B cell (primary cell): ENCODE results near the gene SLC35G2. TPM values are rescaled to one million over a fixed set of nuclear protein-coding genes. Genes with fewer than 3 reads are reported as not detected.

ENCODE experiments used
- ATAC-seq: fragments of 200-7000 bp; cut with Tn5 transposase; one replicate; pipeline ENCODE4 v1.10.0; 2021; ENCODE audit warnings: low read depth, mild to moderate bottlenecking, moderate number of reproducible peaks, moderate library complexity
- CTCF ChIA-PET: fragments of 350-600 bp; sonication (Branson Sonifier 250); formaldehyde crosslinking; loops from one replicate; lab custom pipeline; 2021; ENCODE audit warnings: antibody characterized with exemption, inconsistent platforms; lab: Charles Lee
- POLR2A ChIA-PET: fragments of 350-600 bp; sonication (Branson Sonifier 250); formaldehyde crosslinking; loops from one replicate; lab custom pipeline; 2021; ENCODE audit warnings: antibody characterized with exemption; lab: Charles Lee
- DNase-seq: peaks from one replicate; pipeline ENCODE4 v3.0.0; 2013
- H2AFZ ChIP-seq: 2 replicates; pipeline ENCODE4 v1.6.1; 2012; ENCODE audit warnings: mild to moderate bottlenecking, low read depth, low read length; ENCODE audit not compliant: insufficient read depth, poor library complexity, severe bottlenecking
- H3K27ac ChIP-seq, 2 donors: 1 replicate in 1 of 2; 2 replicates in 1 of 2; pipeline ENCODE4 v1.5.1; 2012 to 2013; ENCODE audit warnings: low read length in 2 of 2, mild to moderate bottlenecking in 2 of 2, moderate library complexity in 1 of 2
- H3K27me3 ChIP-seq, 4 experiments: fragments of 200-600 bp in 1 of 4; sonication (generic) in 1 of 4; replicated peaks in 1 of 4; 1 replicate in 2 of 4; 2 replicates in 2 of 4; pipeline versions ENCODE4 v1.6.1 to v1.7.0; 2013 to 2016; ENCODE audit warnings: low read length in 3 of 4, mild to moderate bottlenecking in 2 of 4, mixed read lengths in 1 of 4, moderate library complexity in 1 of 4; ENCODE audit not compliant: insufficient read depth in 4 of 4, control insufficient read depth in 3 of 4; ENCODE audit errors: control extremely low read depth in 1 of 4
- H3K36me3 ChIP-seq, 2 experiments: replicated peaks in 1 of 2; 1 replicate in 1 of 2; 2 replicates in 1 of 2; pipeline versions ENCODE4 v1.6.1 to v1.7.1; 2013; ENCODE audit warnings: low read length in 1 of 2; ENCODE audit not compliant: insufficient read depth in 2 of 2, control insufficient read depth in 1 of 2; ENCODE audit errors: control extremely low read depth in 1 of 2, extremely low read depth in 1 of 2
- H3K4me1 ChIP-seq, 2 donors: fragments of 200-600 bp in 1 of 2; sonication (generic) in 1 of 2; 1 replicate in 1 of 2; 2 replicates in 1 of 2; pipeline versions ENCODE4 v1.5.1 to v1.6.1; 2013 to 2017; ENCODE audit warnings: low read length in 2 of 2; ENCODE audit not compliant: control insufficient read depth in 2 of 2, insufficient read depth in 2 of 2
- H3K4me2 ChIP-seq: replicated peaks from 2 replicates; pipeline ENCODE3; 2012; ENCODE audit warnings: mild to moderate bottlenecking, low read depth, low read length; ENCODE audit not compliant: poor library complexity, severe bottlenecking
- H3K4me3 ChIP-seq, 5 experiments: fragments of 200-600 bp in 1 of 5; sonication (generic) in 1 of 5; 1 replicate in 3 of 5; 2 replicates in 2 of 5; pipeline versions ENCODE4 v1.5.1 to v1.7.0; 2011 to 2016; ENCODE audit warnings: low read length in 4 of 5, mild to moderate bottlenecking in 4 of 5, low read depth in 2 of 5, control low read depth in 1 of 5, moderate library complexity in 1 of 5; ENCODE audit not compliant: insufficient read depth in 1 of 5; ENCODE audit errors: control extremely low read depth in 1 of 5, extremely low read depth in 1 of 5
- H3K79me2 ChIP-seq: fragments of 200-600 bp; sonication (generic); one replicate; pipeline ENCODE4 v1.6.0; 2016; ENCODE audit warnings: low read length; ENCODE audit not compliant: control insufficient read depth, insufficient read depth
- H3K9ac ChIP-seq: fragments of 200-600 bp; sonication (generic); 2 replicates; pipeline ENCODE4 v1.6.1; 2017; ENCODE audit warnings: mild to moderate bottlenecking, low read length, moderate library complexity
- H3K9me3 ChIP-seq, 3 donors: one replicate each; pipeline versions ENCODE4 v1.6.1 to v1.7.1; 2013; ENCODE audit warnings: low read length in 2 of 3; ENCODE audit not compliant: control insufficient read depth in 2 of 3, insufficient read depth in 1 of 3; ENCODE audit errors: control extremely low read depth in 1 of 3
- H4K20me1 ChIP-seq: 2 replicates; pipeline ENCODE4 v1.6.0; 2012; ENCODE audit warnings: mild to moderate bottlenecking, low read length; ENCODE audit not compliant: insufficient read depth, control insufficient read depth, poor library complexity, severe bottlenecking
- H3K27ac Mint-ChIP-seq: one replicate; pipeline ENCODE4 v1.8.0; 2021; ENCODE audit warnings: mixed read lengths
- H3K27me3 Mint-ChIP-seq: one replicate; pipeline ENCODE4 v1.8.0; 2021; ENCODE audit warnings: mixed read lengths
- H3K4me1 Mint-ChIP-seq: one replicate; pipeline ENCODE4 v1.8.0; 2021; ENCODE audit warnings: mixed read lengths
- H3K4me3 Mint-ChIP-seq: one replicate; pipeline ENCODE4 v1.8.0; 2021; ENCODE audit warnings: mixed read lengths
- H3K9me3 Mint-ChIP-seq: one replicate; pipeline ENCODE4 v1.8.0; 2022; ENCODE audit warnings: mixed read lengths; ENCODE audit not compliant: insufficient read depth
- CTCF ChIP-seq: fragments of 200-600 bp; IDR thresholded peaks from one replicate; pipeline ENCODE4 v1.8.0; 2022; ENCODE audit warnings: antibody characterized with exemption, mild to moderate bottlenecking
- EZH2 ChIP-seq: IDR thresholded peaks from 2 replicates; pipeline ENCODE4 v1.6.1; 2012; ENCODE audit warnings: borderline replicate concordance, low read depth, mild to moderate bottlenecking, moderate library complexity, low read length; ENCODE audit not compliant: insufficient read depth, poor library complexity, severe bottlenecking
- WGBS: methylation state at CpG from one replicate; pipeline ENCODE4 v1.1.5; 2013; ENCODE audit warnings: missing lambda C conversion rate; ENCODE audit not compliant: insufficient coverage; 5-methylcytosine and 5-hydroxymethylcytosine counted together
- intact Hi-C: fragments of 100-400 bp; cut with micrococcal nuclease; formaldehyde crosslinking; loops from one replicate; pipeline ENCODE4 v1.10.0; 2022
- polyA plus RNA-seq: library from polyadenylated mRNA; depleted of rRNA; stranded (reverse); fragments of >200 nt; gene quantifications from 2 replicates; pipeline ENCODE4 v1.2.3, GENCODE V29; 2012
- total RNA-seq, 2 donors: library from RNA; stranded (reverse); fragments of 120-200 nt in 1 of 2; gene quantifications; 1 replicate in 1 of 2; 2 replicates in 1 of 2; pipeline versions ENCODE4 v1.2.3 to v1.2.4, GENCODE V29; 2013 to 2022

The SLC35G2 gene
- total and polyA plus RNA-seq, 2 donors (not counting 1 experiment from before 2014, with no cell fraction given) = 0.07 to 9.4 TPM

- ATAC-seq (no peak), DNase-seq (no peak)
- WGBS = 100% methylated on average over 1 of the region's 1 CpG
- no peak for TF ChIP-seq CTCF
- TF ChIP-seq EZH2 = no peak
- ChIA-PET CTCF (interaction anchor here (0.7 to 1.1 kb wide), 2 partner anchors 74 to 182 kb away, joined by 4 to 5 read pairs; no protein-coding TSS in a partner anchor), POLR2A (interaction anchor here (0.6 kb wide), 1 partner anchor 53 kb away, joined by 4 read pairs; no protein-coding TSS in a partner anchor)
- Histone ChIP-seq H3K27me3 (peaks cover 0 to 12% (median 6%) of the 10 kb centered on the region in 4 experiments), H3K4me3 (no peak overlapping the region), H2AFZ (no peak overlapping the region), H3K9ac (no peak overlapping the region), H3K79me2 (no peaks in the 10 kb centered on the region), H3K4me1 (no peaks in the 10 kb centered on the region), H3K4me2 (no peak overlapping the region), H4K20me1 (no peaks in the 10 kb centered on the region), H3K36me3 (no peaks in the 10 kb centered on the region), H3K27ac (no peak overlapping the region), H3K9me3 (peaks cover 0 to 2% (median 0%) of the 10 kb centered on the region in 3 donors)
- no peaks in the 10 kb centered on the region for H3K4me1 Mint-ChIP-seq
- H3K4me3 Mint-ChIP-seq = no peak overlapping the region
- H3K9me3 Mint-ChIP-seq = no peaks in the 10 kb centered on the region
- peaks cover 11% of the 10 kb centered on the region for H3K27me3 Mint-ChIP-seq
- no peak overlapping the region for H3K27ac Mint-ChIP-seq
- intact Hi-C loops = no loop called here
Measured at GRCh38 chr3:136831461-136831860, 12.5 kb downstream of the SLC35G2 start.

GRCh38 chr3:136835089-136835812 is 16.3 kb downstream of the SLC35G2 start:
- Histone ChIP-seq H3K9me3 (peaks cover 0 to 2% (median 0%) of the 10 kb centered on the region in 3 donors), H3K27ac (no peak overlapping the region), H4K20me1 (no peaks in the 10 kb centered on the region), H3K4me1 (no peaks in the 10 kb centered on the region), H3K79me2 (no peaks in the 10 kb centered on the region), H2AFZ (no peak overlapping the region), H3K4me2 (no peak overlapping the region), H3K36me3 (peaks cover 0 to 3% of the 10 kb centered on the region in 2 experiments), H3K4me3 (no peak overlapping the region), H3K9ac (no peak overlapping the region), H3K27me3 (peaks cover 0 to 8% (median 6%) of the 10 kb centered on the region in 4 experiments)
- Mint-ChIP-seq H3K27me3 (peaks cover 4% of the 10 kb centered on the region), H3K9me3 (no peaks in the 10 kb centered on the region), H3K4me3 (no peak overlapping the region), H3K27ac (no peak overlapping the region), H3K4me1 (no peaks in the 10 kb centered on the region)
- intact Hi-C loops = no loop called here
- POLR2A ChIA-PET = no interaction called here
- TF ChIP-seq CTCF = no peak
- TF ChIP-seq EZH2 = no peak
- ATAC-seq (no peak), DNase-seq (no peak)
- WGBS = no CpG with 5 or more reads among the region's 1 CpG
- CTCF ChIA-PET = no interaction called here
